H9 (cell line): Measurements from ENCODE around the gene LOXHD1. TPM values are rescaled to one million over a fixed set of nuclear protein-coding genes. Genes with fewer than 3 reads are reported as not detected.

ENCODE experiments used
- DNase-seq: peaks from one replicate; pipeline ENCODE4 v3.0.0-alpha.2; 2017
- H2AFZ ChIP-seq: one replicate; pipeline ENCODE4 v1.6.1; 2013; ENCODE audit warnings: mild to moderate bottlenecking, low read length, control low read depth, moderate library complexity
- H2AK5ac ChIP-seq: 2 replicates; pipeline ENCODE4 v1.6.1; 2013; ENCODE audit warnings: low read length, control low read depth, mixed read lengths; ENCODE audit not compliant: insufficient read length
- H2BK120ac ChIP-seq: one replicate; pipeline ENCODE4 v1.6.1; 2013; ENCODE audit warnings: low read depth, mild to moderate bottlenecking, low read length, control low read depth, inconsistent platforms; ENCODE audit not compliant: poor library complexity, severe bottlenecking
- H2BK12ac ChIP-seq: 2 replicates; pipeline ENCODE4 v1.6.1; 2013; ENCODE audit warnings: low read length, control low read depth, mixed read lengths, low read depth; ENCODE audit not compliant: insufficient read length
- H2BK15ac ChIP-seq: 2 replicates; pipeline ENCODE4 v1.6.1; 2013; ENCODE audit warnings: low read depth, low read length, control low read depth
- H2BK20ac ChIP-seq: one replicate; pipeline ENCODE4 v1.6.1; 2013; ENCODE audit warnings: low read depth, mild to moderate bottlenecking, low read length, control low read depth, inconsistent platforms; ENCODE audit not compliant: poor library complexity, severe bottlenecking
- H2BK5ac ChIP-seq: 2 replicates; pipeline ENCODE4 v1.6.1; 2013; ENCODE audit warnings: low read length, control low read depth, mixed read lengths; ENCODE audit not compliant: insufficient read length
- H3K14ac ChIP-seq: 2 replicates; pipeline ENCODE4 v1.6.1; 2013; ENCODE audit warnings: low read length, control low read depth; ENCODE audit not compliant: insufficient read depth
- H3K18ac ChIP-seq: 2 replicates; pipeline ENCODE4 v1.6.1; 2013; ENCODE audit warnings: low read depth, mild to moderate bottlenecking, mixed read lengths, low read length, control low read depth; ENCODE audit not compliant: insufficient read length
- H3K23ac ChIP-seq: 2 replicates; pipeline ENCODE4 v1.6.1; 2013; ENCODE audit warnings: low read length, control low read depth, mixed read lengths, low read depth; ENCODE audit not compliant: insufficient read length
- H3K23me2 ChIP-seq: 2 replicates; pipeline ENCODE4 v1.6.1; 2013; ENCODE audit warnings: low read depth, mild to moderate bottlenecking, mixed read lengths, low read length, control low read depth; ENCODE audit not compliant: insufficient read length, poor library complexity, severe bottlenecking
- H3K27ac ChIP-seq: 2 replicates; pipeline ENCODE4 v1.5.1; 2013; ENCODE audit warnings: low read length, control low read depth, mixed read lengths, low read depth; ENCODE audit not compliant: insufficient read length
- H3K27me3 ChIP-seq: 2 replicates; pipeline ENCODE4 v1.6.1; 2013; ENCODE audit warnings: low read length, control low read depth, inconsistent platforms; ENCODE audit not compliant: insufficient read depth
- H3K4ac ChIP-seq: 2 replicates; pipeline ENCODE4 v1.6.1; 2013; ENCODE audit warnings: low read depth, mild to moderate bottlenecking, control low read depth, inconsistent platforms, low read length, moderate library complexity
- H3K4me1 ChIP-seq: 2 replicates; pipeline ENCODE4 v1.6.1; 2013; ENCODE audit warnings: low read length, control low read depth, inconsistent platforms; ENCODE audit not compliant: insufficient read depth
- H3K4me2 ChIP-seq: 2 replicates; pipeline ENCODE4 v1.6.1; 2013; ENCODE audit warnings: low read length, control low read depth, mixed read lengths; ENCODE audit not compliant: insufficient read length, insufficient read depth
- H3K56ac ChIP-seq: 2 replicates; pipeline ENCODE4 v1.6.1; 2013; ENCODE audit warnings: low read depth, mild to moderate bottlenecking, mixed read lengths, low read length, control low read depth; ENCODE audit not compliant: insufficient read length
- H3K79me1 ChIP-seq: 2 replicates; pipeline ENCODE4 v1.6.1; 2013; ENCODE audit warnings: low read depth, mild to moderate bottlenecking, moderate library complexity, low read length, control low read depth, inconsistent platforms; ENCODE audit not compliant: insufficient read depth, poor library complexity, severe bottlenecking
- H3K79me2 ChIP-seq: 2 replicates; pipeline ENCODE4 v1.6.1; 2013; ENCODE audit warnings: low read length, control low read depth, inconsistent platforms; ENCODE audit not compliant: insufficient read depth
- H3K9ac ChIP-seq: 2 replicates; pipeline ENCODE4 v1.6.1; 2013; ENCODE audit warnings: low read length, control low read depth, mixed read lengths; ENCODE audit not compliant: insufficient read length; ENCODE audit errors: extremely low read depth
- H3K9me3 ChIP-seq: one replicate; pipeline ENCODE4 v1.6.1; 2013; ENCODE audit warnings: low read depth, low read length, inconsistent platforms; ENCODE audit not compliant: control insufficient read depth
- H3T11ph ChIP-seq: one replicate; pipeline ENCODE4 v1.6.1; 2013; ENCODE audit warnings: mild to moderate bottlenecking, low read length, control low read depth, inconsistent platforms
- H4K20me1 ChIP-seq: one replicate; pipeline ENCODE4 v1.6.1; 2013; ENCODE audit not compliant: control insufficient read depth, insufficient read length, insufficient read depth
- H4K5ac ChIP-seq: 2 replicates; pipeline ENCODE4 v1.6.1; 2013; ENCODE audit warnings: low read depth, mild to moderate bottlenecking, mixed read lengths, low read length, control low read depth; ENCODE audit not compliant: insufficient read length
- H4K8ac ChIP-seq: replicated peaks from 2 replicates; pipeline ENCODE4 v1.6.1; 2013; ENCODE audit warnings: low read length, control low read depth, mixed read lengths, low read depth; ENCODE audit not compliant: insufficient read length
- H4K91ac ChIP-seq: 2 replicates; pipeline ENCODE4 v1.6.1; 2013; ENCODE audit warnings: low read depth, mild to moderate bottlenecking, moderate library complexity, mixed read lengths, low read length, control low read depth; ENCODE audit not compliant: insufficient read length
- H3K27ac Mint-ChIP-seq, 3 experiments: 2 replicates in 2 of 3; 3 replicates in 1 of 3; pipeline ENCODE4 v1.8.0; 2020 to 2021; ENCODE audit warnings: mixed read lengths in 3 of 3, mild to moderate bottlenecking in 1 of 3, moderate library complexity in 1 of 3
- H3K27me3 Mint-ChIP-seq: 2 replicates; pipeline ENCODE4 v1.8.0; 2021; ENCODE audit warnings: low read depth, mild to moderate bottlenecking, moderate library complexity, mixed read lengths
- H3K36me3 Mint-ChIP-seq, 3 experiments: 2 replicates in 2 of 3; 3 replicates in 1 of 3; pipeline ENCODE4 v1.8.0; 2020 to 2021; ENCODE audit warnings: low read depth in 3 of 3, mixed read lengths in 3 of 3; ENCODE audit not compliant: insufficient read depth in 1 of 3
- H3K4me1 Mint-ChIP-seq, 2 experiments: 2 replicates each; pipeline ENCODE4 v1.8.0; 2020; ENCODE audit warnings: mixed read lengths in 2 of 2
- H3K4me3 Mint-ChIP-seq, 2 experiments: 2 replicates in 1 of 2; 3 replicates in 1 of 2; pipeline ENCODE4 v1.8.0; 2020 to 2021; ENCODE audit warnings: mild to moderate bottlenecking in 2 of 2, mixed read lengths in 2 of 2, moderate library complexity in 1 of 2
- H3K9me3 Mint-ChIP-seq, 2 experiments: 2 replicates in 1 of 2; 3 replicates in 1 of 2; pipeline ENCODE4 v1.8.0; 2020; ENCODE audit warnings: mild to moderate bottlenecking in 2 of 2, mixed read lengths in 2 of 2, moderate library complexity in 1 of 2
- WGBS: extraction: QIAGEN DNeasy Blood & Tissue Kit; methylation state at CpG from one replicate; pipeline ENCODE4 v1.1.7; 2013; ENCODE audit warnings: missing lambda C conversion rate, low lambda C conversion rate, mixed read lengths; ENCODE audit not compliant: insufficient read length; ENCODE audit errors: extremely low coverage; 5-methylcytosine and 5-hydroxymethylcytosine counted together
- total RNA-seq: library from RNA; stranded (reverse); gene quantifications from 2 replicates; pipeline ENCODE4 v1.2.1, GENCODE V29; 2021
- TF ChIP-seq, protein P1 (sequence below): fragments of 200-600 bp; sonication (generic); conservative IDR thresholded peaks from 3 replicates; pipeline ENCODE4 v1.8.0; 2021; ENCODE audit warnings: antibody characterized with exemption, mild to moderate bottlenecking

Gene LOXHD1
- total RNA-seq, 1 experiment from 2014 or later: 0.07 TPM

- H3K27me3 ChIP-seq: no peaks in the 10 kb centered on the region
- no CpG with 5 or more reads among the region's 5 CpGs for WGBS
- no peak overlapping the region for H2AK5ac ChIP-seq
- H2AFZ ChIP-seq: no peak overlapping the region
- H3K4me1 Mint-ChIP-seq: peaks cover 16% of the 10 kb centered on the region in 2 experiments
- H2BK120ac ChIP-seq: no peak overlapping the region
- no peaks in the 10 kb centered on the region for H3K9me3 ChIP-seq
- no peaks in the 10 kb centered on the region for H3K9me3 Mint-ChIP-seq
- H4K8ac ChIP-seq: no peak overlapping the region
- H2BK20ac ChIP-seq: no peak overlapping the region
- no peaks in the 10 kb centered on the region for H3K79me1 ChIP-seq
- no peak overlapping the region for H3K18ac ChIP-seq
- no peak overlapping the region for H3K4me3 Mint-ChIP-seq
- H3K4me2 ChIP-seq: no peak overlapping the region
- H3K79me2 ChIP-seq: no peaks in the 10 kb centered on the region
- H2BK12ac ChIP-seq: no peak overlapping the region
- no peak overlapping the region for H3K14ac ChIP-seq
- no peak overlapping the region for H3K27ac Mint-ChIP-seq
- H3K4me1 ChIP-seq: peaks cover 4% of the 10 kb centered on the region; the same call in 1 of the 2 replicates
- no peaks in the 10 kb centered on the region; a peak in 1 of 7 replicates for H3K36me3 Mint-ChIP-seq
- no peak overlapping the region for H2BK15ac ChIP-seq
- H4K5ac ChIP-seq: no peak overlapping the region
- no peak overlapping the region for H3K23ac ChIP-seq
- no peaks in the 10 kb centered on the region for H3K23me2 ChIP-seq
- TF ChIP-seq, protein P1, sequence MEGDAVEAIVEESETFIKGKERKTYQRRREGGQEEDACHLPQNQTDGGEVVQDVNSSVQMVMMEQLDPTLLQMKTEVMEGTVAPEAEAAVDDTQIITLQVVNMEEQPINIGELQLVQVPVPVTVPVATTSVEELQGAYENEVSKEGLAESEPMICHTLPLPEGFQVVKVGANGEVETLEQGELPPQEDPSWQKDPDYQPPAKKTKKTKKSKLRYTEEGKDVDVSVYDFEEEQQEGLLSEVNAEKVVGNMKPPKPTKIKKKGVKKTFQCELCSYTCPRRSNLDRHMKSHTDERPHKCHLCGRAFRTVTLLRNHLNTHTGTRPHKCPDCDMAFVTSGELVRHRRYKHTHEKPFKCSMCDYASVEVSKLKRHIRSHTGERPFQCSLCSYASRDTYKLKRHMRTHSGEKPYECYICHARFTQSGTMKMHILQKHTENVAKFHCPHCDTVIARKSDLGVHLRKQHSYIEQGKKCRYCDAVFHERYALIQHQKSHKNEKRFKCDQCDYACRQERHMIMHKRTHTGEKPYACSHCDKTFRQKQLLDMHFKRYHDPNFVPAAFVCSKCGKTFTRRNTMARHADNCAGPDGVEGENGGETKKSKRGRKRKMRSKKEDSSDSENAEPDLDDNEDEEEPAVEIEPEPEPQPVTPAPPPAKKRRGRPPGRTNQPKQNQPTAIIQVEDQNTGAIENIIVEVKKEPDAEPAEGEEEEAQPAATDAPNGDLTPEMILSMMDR: no peak
- H3K4ac ChIP-seq: no peak overlapping the region
- no peak overlapping the region for H3K56ac ChIP-seq
- H3K9ac ChIP-seq: no peak overlapping the region
- H3T11ph ChIP-seq: no peak overlapping the region
- H3K27me3 Mint-ChIP-seq: peaks cover 16% of the 10 kb centered on the region
- no peak overlapping the region for H3K27ac ChIP-seq
- no peak overlapping the region for H4K91ac ChIP-seq
- DNase-seq: no peak
- no peak overlapping the region for H2BK5ac ChIP-seq
- no peaks in the 10 kb centered on the region for H4K20me1 ChIP-seq
Observed at GRCh38 chr18:46565256-46565655, 91.8 kb downstream of the LOXHD1 start.
